Mesenchymal stem cell (in vitro differentiated cells and primary cell): ENCODE data around the gene MYO18B.

Experiments used
- DNase-seq: peaks from one replicate; pipeline ENCODE4 v3.0.0-alpha.2; 2013
- H2AFZ ChIP-seq: one replicate; pipeline ENCODE4 v1.6.1; 2013; ENCODE audit warnings: low read depth, mild to moderate bottlenecking, control low read depth, inconsistent platforms, low read length, moderate library complexity
- H2AK5ac ChIP-seq: 2 replicates; pipeline ENCODE4 v1.6.1; 2013; ENCODE audit warnings: low read length, moderate library complexity, mild to moderate bottlenecking, inconsistent platforms; ENCODE audit not compliant: severe bottlenecking
- H2BK120ac ChIP-seq: one replicate; pipeline ENCODE4 v1.6.1; 2013; ENCODE audit warnings: low read depth, mild to moderate bottlenecking, inconsistent platforms, low read length, moderate library complexity
- H2BK12ac ChIP-seq, 2 experiments: one replicate each; pipeline ENCODE4 v1.6.1; 2013; ENCODE audit warnings: inconsistent platforms in 2 of 2, low read length in 2 of 2, mild to moderate bottlenecking in 2 of 2, moderate library complexity in 2 of 2, control low read depth in 1 of 2
- H2BK15ac ChIP-seq: one replicate; pipeline ENCODE4 v1.6.1; 2013; ENCODE audit warnings: mild to moderate bottlenecking, low read depth, inconsistent platforms; ENCODE audit not compliant: poor library complexity, severe bottlenecking
- H2BK5ac ChIP-seq: 2 replicates; pipeline ENCODE4 v1.6.1; 2013; ENCODE audit warnings: low read depth, mild to moderate bottlenecking, low read length, control low read depth, inconsistent platforms; ENCODE audit not compliant: poor library complexity, severe bottlenecking
- H3K14ac ChIP-seq, 2 experiments: one replicate each; pipeline ENCODE4 v1.6.1; 2013; ENCODE audit warnings: inconsistent platforms in 2 of 2, low read length in 2 of 2, control low read depth in 1 of 2, mild to moderate bottlenecking in 1 of 2, moderate library complexity in 1 of 2
- H3K18ac ChIP-seq, 2 experiments: one replicate each; pipeline ENCODE4 v1.6.1; 2013; ENCODE audit warnings: inconsistent platforms in 2 of 2, low read length in 2 of 2, control low read depth in 1 of 2, low read depth in 1 of 2, mild to moderate bottlenecking in 1 of 2
- H3K23ac ChIP-seq, 2 experiments: one replicate each; pipeline ENCODE4 v1.6.1; 2013; ENCODE audit warnings: inconsistent platforms in 2 of 2, low read length in 2 of 2, mild to moderate bottlenecking in 2 of 2, moderate library complexity in 2 of 2, control low read depth in 1 of 2
- H3K27ac ChIP-seq: 2 replicates; pipeline ENCODE4 v1.5.1; 2013; ENCODE audit warnings: mild to moderate bottlenecking, moderate library complexity, low read length, control low read depth, inconsistent platforms; ENCODE audit not compliant: poor library complexity, severe bottlenecking
- H3K27me3 ChIP-seq, 2 experiments: 2 replicates each; pipeline versions ENCODE4 v1.6.1 to v1.7.0; 2013; ENCODE audit warnings: low read length in 2 of 2, mild to moderate bottlenecking in 2 of 2, moderate library complexity in 2 of 2, control low read depth in 1 of 2, inconsistent platforms in 1 of 2; ENCODE audit not compliant: control insufficient read depth in 1 of 2, insufficient read depth in 1 of 2
- H3K36me3 ChIP-seq, 2 experiments: 2 replicates each; pipeline versions ENCODE4 v1.6.1 to v1.7.0; 2013; ENCODE audit warnings: low read length in 2 of 2, control low read depth in 1 of 2, inconsistent platforms in 1 of 2, low read depth in 1 of 2, mild to moderate bottlenecking in 1 of 2; ENCODE audit not compliant: insufficient read depth in 2 of 2, control insufficient read depth in 1 of 2
- H3K4ac ChIP-seq, 2 experiments: one replicate each; pipeline ENCODE4 v1.6.1; 2013; ENCODE audit warnings: inconsistent platforms in 2 of 2, low read length in 2 of 2, mild to moderate bottlenecking in 2 of 2, moderate library complexity in 2 of 2, control low read depth in 1 of 2, low read depth in 1 of 2
- H3K4me1 ChIP-seq: 2 replicates; pipeline ENCODE4 v1.6.1; 2013; ENCODE audit warnings: low read depth, low read length, control low read depth; ENCODE audit not compliant: control insufficient read depth, insufficient read depth
- H3K4me2 ChIP-seq: 2 replicates; pipeline ENCODE4 v1.6.1; 2013; ENCODE audit warnings: low read length, mild to moderate bottlenecking, inconsistent platforms; ENCODE audit not compliant: poor library complexity, severe bottlenecking
- H3K4me3 ChIP-seq, 2 experiments: 2 replicates each; pipeline versions ENCODE4 v1.5.1 to v1.7.0; 2013; ENCODE audit warnings: low read length in 2 of 2, mild to moderate bottlenecking in 2 of 2, control low read depth in 1 of 2, low read depth in 1 of 2; ENCODE audit not compliant: insufficient read depth in 1 of 2
- H3K79me1 ChIP-seq: replicated peaks from 2 replicates; pipeline ENCODE4 v1.6.1; 2013; ENCODE audit warnings: mild to moderate bottlenecking, control low read depth, low read length, inconsistent platforms; ENCODE audit not compliant: poor library complexity, severe bottlenecking
- H3K9ac ChIP-seq: 2 replicates; pipeline ENCODE4 v1.7.0; 2013; ENCODE audit warnings: mild to moderate bottlenecking, low read length, moderate library complexity
- H3K9me3 ChIP-seq: 2 replicates; pipeline ENCODE4 v1.7.0; 2013; ENCODE audit warnings: mild to moderate bottlenecking, low read length; ENCODE audit not compliant: control insufficient read depth
- H4K8ac ChIP-seq: one replicate; pipeline ENCODE4 v1.6.1; 2013; ENCODE audit warnings: inconsistent platforms, mild to moderate bottlenecking, low read length, moderate library complexity
- H4K91ac ChIP-seq: one replicate; pipeline ENCODE4 v1.6.1; 2013; ENCODE audit warnings: mild to moderate bottlenecking, low read length, inconsistent platforms
- WGBS: methylation state at CpG from one replicate; pipeline ENCODE4 v1.1.7; 2013; ENCODE audit warnings: mixed read lengths; 5-methylcytosine and 5-hydroxymethylcytosine counted together

Gene MYO18B

GRCh38 chr22:25783856-25784255 lies 41.9 kb downstream of the MYO18B start:
- no peak overlapping the region for H3K14ac ChIP-seq
- no peak overlapping the region for H2AFZ ChIP-seq
- no peaks in the 10 kb centered on the region for H3K79me1 ChIP-seq
- H4K91ac ChIP-seq, result no peak overlapping the region
- no peak overlapping the region for H2BK120ac ChIP-seq
- H3K4me1 ChIP-seq, result no peaks in the 10 kb centered on the region
- no peak overlapping the region for H2BK5ac ChIP-seq
- H3K18ac ChIP-seq, result no peak overlapping the region
- H3K36me3 ChIP-seq, result no peaks in the 10 kb centered on the region
- no peak overlapping the region for H3K23ac ChIP-seq
- no peak for DNase-seq
- H2BK15ac ChIP-seq, result no peak overlapping the region
- H2AK5ac ChIP-seq, result no peak overlapping the region
- no peak overlapping the region for H3K4ac ChIP-seq
- WGBS, result 80% methylated on average over 3 of the region's 3 CpGs
- H3K27me3 ChIP-seq, result peaks cover 0 to 39% of the 10 kb centered on the region in 2 experiments
- H3K4me3 ChIP-seq, result no peak overlapping the region
- H2BK12ac ChIP-seq, result no peak overlapping the region
- no peaks in the 10 kb centered on the region for H3K9me3 ChIP-seq
- no peak overlapping the region for H3K9ac ChIP-seq
- H4K8ac ChIP-seq, result no peak overlapping the region
- H3K27ac ChIP-seq, result no peak overlapping the region
- no peak overlapping the region for H3K4me2 ChIP-seq

GRCh38 chr22:25786165-25786564 lies 44.2 kb downstream of the MYO18B start:
- H3K27me3 ChIP-seq, result peaks cover 0 to 30% of the 10 kb centered on the region in 2 experiments
- H3K9me3 ChIP-seq, result no peaks in the 10 kb centered on the region
- H4K8ac ChIP-seq, result no peak overlapping the region
- H3K14ac ChIP-seq, result no peak overlapping the region
- H2AK5ac ChIP-seq, result no peak overlapping the region
- H3K36me3 ChIP-seq, result no peaks in the 10 kb centered on the region
- H3K18ac ChIP-seq, result no peak overlapping the region
- no peak overlapping the region for H2BK5ac ChIP-seq
- no peak overlapping the region for H2BK15ac ChIP-seq
- 100% methylated on average over 1 of the region's 1 CpG for WGBS
- no peak overlapping the region for H2AFZ ChIP-seq
- H3K4me3 ChIP-seq, result no peak overlapping the region
- H4K91ac ChIP-seq, result no peak overlapping the region
- no peak overlapping the region for H2BK12ac ChIP-seq
- no peak overlapping the region for H3K4me2 ChIP-seq
- no peak for DNase-seq
- H3K23ac ChIP-seq, result no peak overlapping the region
- no peak overlapping the region for H3K27ac ChIP-seq
- H3K4me1 ChIP-seq, result no peaks in the 10 kb centered on the region
- H3K79me1 ChIP-seq, result no peaks in the 10 kb centered on the region
- no peak overlapping the region for H3K9ac ChIP-seq
- no peak overlapping the region for H2BK120ac ChIP-seq
- no peak overlapping the region for H3K4ac ChIP-seq

GRCh38 chr22:25791556-25791955 lies 49.6 kb downstream of the MYO18B start:
- Histone ChIP-seq H2BK12ac (no peak overlapping the region), H3K4me2 (no peak overlapping the region), H3K4me1 (no peaks in the 10 kb centered on the region), H3K18ac (no peak overlapping the region), H3K4me3 (no peak overlapping the region), H2AFZ (no peak overlapping the region), H3K9ac (no peak overlapping the region), H3K36me3 (no peaks in the 10 kb centered on the region), H2BK15ac (no peak overlapping the region), H3K23ac (no peak overlapping the region), H2AK5ac (no peak overlapping the region), H3K27me3 (peaks cover 0 to 17% of the 10 kb centered on the region in 2 experiments), H4K91ac (no peak overlapping the region), H3K4ac (no peak overlapping the region), H3K9me3 (no peaks in the 10 kb centered on the region), H3K79me1 (no peaks in the 10 kb centered on the region), H2BK5ac (no peak overlapping the region), H4K8ac (no peak overlapping the region), H3K27ac (no peak overlapping the region), H2BK120ac (no peak overlapping the region), H3K14ac (no peak overlapping the region)
- 72% methylated on average over 5 of the region's 5 CpGs for WGBS
- DNase-seq, result no peak

GRCh38 chr22:25795478-25795877 lies 53.5 kb downstream of the MYO18B start:
- H3K4me2 ChIP-seq, result no peak overlapping the region
- H3K79me1 ChIP-seq, result no peaks in the 10 kb centered on the region
- H3K4me1 ChIP-seq, result no peaks in the 10 kb centered on the region
- H2AK5ac ChIP-seq, result no peak overlapping the region
- H2AFZ ChIP-seq, result no peak overlapping the region
- H2BK12ac ChIP-seq, result no peak overlapping the region
- no peak overlapping the region for H3K4me3 ChIP-seq
- no peak for DNase-seq
- H3K18ac ChIP-seq, result no peak overlapping the region
- no peak overlapping the region for H2BK5ac ChIP-seq
- H3K27me3 ChIP-seq, result peaks cover 0 to 28% of the 10 kb centered on the region in 2 experiments
- no peak overlapping the region for H3K27ac ChIP-seq
- no peak overlapping the region for H3K9ac ChIP-seq
- H2BK120ac ChIP-seq, result no peak overlapping the region
- H4K91ac ChIP-seq, result no peak overlapping the region
- H3K4ac ChIP-seq, result no peak overlapping the region
- no peaks in the 10 kb centered on the region for H3K36me3 ChIP-seq
- no peaks in the 10 kb centered on the region for H3K9me3 ChIP-seq
- H2BK15ac ChIP-seq, result no peak overlapping the region
- H3K23ac ChIP-seq, result no peak overlapping the region
- WGBS, result 80% methylated on average over 5 of the region's 5 CpGs
- no peak overlapping the region for H4K8ac ChIP-seq
- H3K14ac ChIP-seq, result no peak overlapping the region
